ENCODE data around the gene SMYD3.

GRCh38 chr1:246335151-246335550 lies 171.9 kb downstream of the SMYD3 start:
- TF ChIP-seq CTCF (conservative IDR thresholded peaks at IDR 0.05; ENCODE audit: low read depth, low read length) = no peak
- TF ChIP-seq MAFK (IDR thresholded peaks at IDR 0.05; ENCODE audit: low read depth, low read length) = no peak
- TF ChIP-seq POLR2A (IDR thresholded peaks at IDR 0.05; ENCODE audit: low read depth, low read length) = no peak
- TF ChIP-seq FOS (IDR thresholded peaks at IDR 0.05; ENCODE audit: low read depth, low read length) = no peak
- no peak for TF ChIP-seq SMC3 (IDR thresholded peaks at IDR 0.05; ENCODE audit: low read depth, low read length)
- no peak for TF ChIP-seq MXI1 (IDR thresholded peaks at IDR 0.05; ENCODE audit: borderline replicate concordance, low read depth, low read length)
- no peak for TF ChIP-seq MAZ (IDR thresholded peaks at IDR 0.05; ENCODE audit: borderline replicate concordance, low read depth, low read length)
- no peak for TF ChIP-seq RFX5 (IDR thresholded peaks at IDR 0.05; ENCODE audit: low read depth, low read length)
- no peak for TF ChIP-seq USF2 (IDR thresholded peaks at IDR 0.05; ENCODE audit: low read depth, low read length)
- TF ChIP-seq CHD1 (IDR thresholded peaks at IDR 0.05; ENCODE audit: low read depth, low read length) = no peak
- TF ChIP-seq RAD21 (IDR thresholded peaks at IDR 0.05; ENCODE audit: low read length) = no peak
- no peak for TF ChIP-seq CEBPB (IDR thresholded peaks at IDR 0.05; ENCODE audit: low read depth, low read length)
- no peak for TF ChIP-seq RCOR1 (IDR thresholded peaks at IDR 0.05; ENCODE audit: insufficient replicate concordance, low read length)
- TF ChIP-seq ELK1 (IDR thresholded peaks at IDR 0.05; ENCODE audit: borderline replicate concordance, low read depth, low read length) = no peak
